ENCODE measurements around the gene NDUFS6. TPM values are rescaled to one million over a fixed set of nuclear protein-coding genes. Genes with fewer than 3 reads are reported as not detected.

Gene NDUFS6
- total and polyA plus RNA-seq, 2 donors = 12.2 to 81.5 TPM

Other genes starting within 250 kb of the NDUFS6 start
- gene MRPL36, start 1.6 kb upstream of the NDUFS6 start, total RNA-seq = 19.9 TPM
- 68.6 TPM for gene MRPL36, start 1.6 kb upstream of the NDUFS6 start, polyA plus RNA-seq
- not detected for gene IRX4, start 81.5 kb downstream of the NDUFS6 start, total RNA-seq
- gene IRX4, start 81.5 kb downstream of the NDUFS6 start, polyA plus RNA-seq = not detected